ENCODE measurements around the gene WWC1. TPM values are rescaled to one million over a fixed set of nuclear protein-coding genes. Genes with fewer than 3 reads are reported as not detected.

WWC1 gene
- total RNA-seq, 2 experiments from 2014 or later = 1.0 to 1.3 TPM

GRCh38 chr5:168314735-168315411, 23.4 kb downstream of the WWC1 start:
- Mint-ChIP-seq H3K27ac (no peak overlapping the region), H3K4me1 (ENCODE audit: low read depth) (no peaks in the 10 kb centered on the region), H3K27me3 (peaks cover 8% of the 10 kb centered on the region), H3K9me3 (no peaks in the 10 kb centered on the region), H3K4me3 (no peak overlapping the region), H3K36me3 (ENCODE audit: low read depth) (no peaks in the 10 kb centered on the region)
- Histone ChIP-seq H3K27ac (ENCODE audit: low read depth in 1 of 2, low read length in 2 of 2) (no peak overlapping the region), H3K4me1 (ENCODE audit: insufficient read depth, low read length) (no peaks in the 10 kb centered on the region), H3K9me3 (ENCODE audit: control insufficient read depth in 1 of 2, insufficient read depth in 1 of 2, low read length in 2 of 2) (no peaks in the 10 kb centered on the region), H3K4me3 (ENCODE audit: low read length) (no peak overlapping the region), H3K27me3 (ENCODE audit: control insufficient read depth in 1 of 2, insufficient read depth in 2 of 2, low read length in 2 of 2) (no peaks in the 10 kb centered on the region), H3K36me3 (ENCODE audit: insufficient read depth, low read length) (no peaks in the 10 kb centered on the region)
- ChIA-PET CTCF (no interaction called here), POLR2A (no interaction called here)
- intact Hi-C loops (cut with DNase I, micrococcal nuclease) = no loop called here
- no peak for TF ChIP-seq CTCF (IDR thresholded peaks at IDR 0.05)
- no peak for DNase-seq
- ATAC-seq (ENCODE audit: poor library complexity) = no peak

- no peaks in the 10 kb centered on the region for H3K9me3 ChIP-seq (ENCODE audit: control insufficient read depth in 1 of 2, insufficient read depth in 1 of 2, low read length in 2 of 2)
- ChIA-PET CTCF (no interaction called here), POLR2A (no interaction called here)
- peaks cover 6% of the 10 kb centered on the region for H3K27me3 Mint-ChIP-seq
- no peaks in the 10 kb centered on the region for H3K4me1 ChIP-seq (ENCODE audit: insufficient read depth, low read length)
- TF ChIP-seq CTCF (IDR thresholded peaks at IDR 0.05) = no peak
- DNase-seq (no peak), ATAC-seq (ENCODE audit: poor library complexity) (no peak)
- no peaks in the 10 kb centered on the region for H3K4me1 Mint-ChIP-seq (ENCODE audit: low read depth)
- no peaks in the 10 kb centered on the region for H3K27me3 ChIP-seq (ENCODE audit: control insufficient read depth in 1 of 2, insufficient read depth in 2 of 2, low read length in 2 of 2)
- H3K36me3 ChIP-seq (ENCODE audit: insufficient read depth, low read length) = no peaks in the 10 kb centered on the region
- no peaks in the 10 kb centered on the region for H3K36me3 Mint-ChIP-seq (ENCODE audit: low read depth)
- H3K27ac ChIP-seq (ENCODE audit: low read depth in 1 of 2, low read length in 2 of 2) = no peak overlapping the region
- H3K9me3 Mint-ChIP-seq = no peaks in the 10 kb centered on the region
- H3K4me3 Mint-ChIP-seq = no peak overlapping the region
- intact Hi-C loops (cut with DNase I, micrococcal nuclease) = no loop called here
- H3K4me3 ChIP-seq (ENCODE audit: low read length) = no peak overlapping the region
- no peak overlapping the region for H3K27ac Mint-ChIP-seq
Observed at GRCh38 chr5:168315416-168316138, 24.1 kb downstream of the WWC1 start.

- TF ChIP-seq CTCF (IDR thresholded peaks at IDR 0.05) = no peak
- ChIA-PET CTCF (no interaction called here), POLR2A (no interaction called here)
- H3K9me3 Mint-ChIP-seq = no peaks in the 10 kb centered on the region
- no peaks in the 10 kb centered on the region for H3K4me1 Mint-ChIP-seq (ENCODE audit: low read depth)
- ATAC-seq (ENCODE audit: poor library complexity) = no peak
- Histone ChIP-seq H3K4me1 (ENCODE audit: insufficient read depth, low read length) (no peaks in the 10 kb centered on the region), H3K27me3 (ENCODE audit: control insufficient read depth in 1 of 2, insufficient read depth in 2 of 2, low read length in 2 of 2) (no peaks in the 10 kb centered on the region), H3K27ac (ENCODE audit: low read depth in 1 of 2, low read length in 2 of 2) (no peak overlapping the region), H3K36me3 (ENCODE audit: insufficient read depth, low read length) (no peaks in the 10 kb centered on the region), H3K4me3 (ENCODE audit: low read length) (no peak overlapping the region), H3K9me3 (ENCODE audit: control insufficient read depth in 1 of 2, insufficient read depth in 1 of 2, low read length in 2 of 2) (no peaks in the 10 kb centered on the region)
- intact Hi-C loops (cut with DNase I, micrococcal nuclease) = no loop called here
- no peak overlapping the region for H3K4me3 Mint-ChIP-seq
- H3K36me3 Mint-ChIP-seq (ENCODE audit: low read depth) = no peaks in the 10 kb centered on the region
- no peak overlapping the region for H3K27ac Mint-ChIP-seq
- H3K27me3 Mint-ChIP-seq = peaks cover 6% of the 10 kb centered on the region
- DNase-seq = no peak
Observed at GRCh38 chr5:168316139-168316578, 24.7 kb downstream of the WWC1 start.
